Measurements from ENCODE around the gene GPC6.

GRCh38 chr13:93527748-93528297 is 301.2 kb downstream of the GPC6 start:
- TF ChIP-seq CTCF (IDR thresholded peaks at IDR 0.05) (no peak), EP300 (IDR thresholded peaks at IDR 0.05) (no peak), POLR2AphosphoS5 (IDR thresholded peaks at IDR 0.05) (no peak), POLR2A (IDR thresholded peaks at IDR 0.05) (no peak)

Measured in suprapubic skin (tissue), 4 donors.